Activated CD4-positive, alpha-beta T cell treated with anti-CD3 and anti-CD28 coated beads for 36 hours (primary cell): ENCODE results near the gene TMEM250. TPM values are rescaled to one million over a fixed set of nuclear protein-coding genes. Genes with fewer than 3 reads are reported as not detected.
A peak's percentile ranks its signal among the peaks of the same experiment; 100 is the strongest.

Experiments
- ATAC-seq: fragments of 200-7000 bp; cut with Tn5 transposase; one replicate; pipeline ENCODE4 v1.10.0; 2021; ENCODE audit warnings: mild to moderate bottlenecking, moderate library complexity
- CTCF ChIA-PET: fragments of 350-600 bp; sonication (Branson Sonifier 250); formaldehyde crosslinking; loops from one replicate; lab custom pipeline; 2021; ENCODE audit warnings: antibody characterized with exemption; lab: Charles Lee
- POLR2A ChIA-PET: fragments of 350-600 bp; sonication (Branson Sonifier 250); formaldehyde crosslinking; loops from one replicate; lab custom pipeline; 2021; ENCODE audit warnings: antibody characterized with exemption, inconsistent platforms; lab: Charles Lee
- DNase-seq: peaks from one replicate; pipeline ENCODE4 v3.0.0-alpha.2; 2020
- H3K27ac Mint-ChIP-seq: one replicate; pipeline ENCODE4 v1.8.0; 2021; ENCODE audit warnings: mixed read lengths
- H3K27me3 Mint-ChIP-seq: one replicate; pipeline ENCODE4 v1.8.0; 2021; ENCODE audit warnings: mixed read lengths
- H3K36me3 Mint-ChIP-seq: one replicate; pipeline ENCODE4 v1.8.0; 2021; ENCODE audit warnings: low read depth, mixed read lengths
- H3K4me1 Mint-ChIP-seq: one replicate; pipeline ENCODE4 v1.8.0; 2021; ENCODE audit warnings: mixed read lengths
- H3K4me3 Mint-ChIP-seq: one replicate; pipeline ENCODE4 v1.8.0; 2021; ENCODE audit warnings: mild to moderate bottlenecking, moderate library complexity, mixed read lengths
- H3K9me3 Mint-ChIP-seq: one replicate; pipeline ENCODE4 v1.8.0; 2021; ENCODE audit warnings: low read depth, mixed read lengths
- intact Hi-C, 2 experiments: fragments of 100-400 bp; cut with DNase I in 1 of 2; cut with micrococcal nuclease in 1 of 2; formaldehyde crosslinking; loops; one replicate each; pipeline versions ENCODE4 v1.14.2 to v1.15.1; 2022 to 2024; cut with DNase I, micrococcal nuclease
- total RNA-seq, 2 experiments: library from RNA; stranded (reverse); gene quantifications; one replicate each; pipeline ENCODE4 v1.2.3, GENCODE V29; 2021

TMEM250 gene
- total RNA-seq, 2 experiments from 2014 or later = 25.4 to 28.8 TPM

GRCh38 chr9:136146126-136147037, 27.7 kb upstream of the TMEM250 start:
- H3K36me3 Mint-ChIP-seq = no peaks in the 10 kb centered on the region
- no peak overlapping the region for H3K4me3 Mint-ChIP-seq
- ChIA-PET POLR2A (no interaction called here), CTCF (interaction anchor here (0.9 kb wide), 1 partner anchor 525 kb away, joined by 4 read pairs; no protein-coding TSS in a partner anchor)
- ATAC-seq (no peak), DNase-seq (no peak)
- no peaks in the 10 kb centered on the region for H3K9me3 Mint-ChIP-seq
- no peaks in the 10 kb centered on the region for H3K4me1 Mint-ChIP-seq
- H3K27me3 Mint-ChIP-seq = peaks cover 4% of the 10 kb centered on the region
- intact Hi-C loops = no loop called here
- H3K27ac Mint-ChIP-seq = no peak overlapping the region

- ChIA-PET POLR2A (interaction anchor here (0.6 kb wide), 1 partner anchor 22 kb away, joined by 3 read pairs; no protein-coding TSS in a partner anchor), CTCF (no interaction called here)
- intact Hi-C loops = no loop called here
- Mint-ChIP-seq H3K36me3 (no peaks in the 10 kb centered on the region), H3K4me3 (no peak overlapping the region), H3K9me3 (no peaks in the 10 kb centered on the region), H3K4me1 (no peaks in the 10 kb centered on the region), H3K27ac (no peak overlapping the region), H3K27me3 (peaks cover 4% of the 10 kb centered on the region)
- DNase-seq (no peak), ATAC-seq (no peak)
These were observed 26.9 kb upstream of the TMEM250 start for GRCh38 chr9:136145580-136145979.

GRCh38 chr9:136144450-136144849, 25.8 kb upstream of the TMEM250 start:
- CTCF ChIA-PET = no interaction called here
- H3K4me1 Mint-ChIP-seq = no peaks in the 10 kb centered on the region
- intact Hi-C loops = no loop called here
- POLR2A ChIA-PET = no interaction called here
- no peak for DNase-seq
- H3K27me3 Mint-ChIP-seq = peaks cover 4% of the 10 kb centered on the region
- no peaks in the 10 kb centered on the region for H3K36me3 Mint-ChIP-seq
- no peak overlapping the region for H3K4me3 Mint-ChIP-seq
- ATAC-seq = no peak
- H3K9me3 Mint-ChIP-seq = no peaks in the 10 kb centered on the region
- H3K27ac Mint-ChIP-seq = no peak overlapping the region

- ATAC-seq (no peak), DNase-seq (peak; percentile 43)
- no peaks in the 10 kb centered on the region for H3K9me3 Mint-ChIP-seq
- H3K27me3 Mint-ChIP-seq = peaks cover 6% of the 10 kb centered on the region
- no peak overlapping the region for H3K4me3 Mint-ChIP-seq
- H3K36me3 Mint-ChIP-seq = no peaks in the 10 kb centered on the region
- H3K4me1 Mint-ChIP-seq = no peaks in the 10 kb centered on the region
- ChIA-PET CTCF (no interaction called here), POLR2A (no interaction called here)
- intact Hi-C loops = no loop called here
- H3K27ac Mint-ChIP-seq = no peak overlapping the region
These were observed 24.7 kb upstream of the TMEM250 start for GRCh38 chr9:136143215-136144001.

GRCh38 chr9:136142859-136143214, 24.2 kb upstream of the TMEM250 start:
- POLR2A ChIA-PET = no interaction called here
- no peaks in the 10 kb centered on the region for H3K36me3 Mint-ChIP-seq
- intact Hi-C loops = no loop called here
- CTCF ChIA-PET = no interaction called here
- DNase-seq (no peak), ATAC-seq (no peak)
- no peaks in the 10 kb centered on the region for H3K4me1 Mint-ChIP-seq
- no peak overlapping the region for H3K4me3 Mint-ChIP-seq
- H3K27me3 Mint-ChIP-seq = peaks cover 6% of the 10 kb centered on the region
- H3K9me3 Mint-ChIP-seq = no peaks in the 10 kb centered on the region
- no peak overlapping the region for H3K27ac Mint-ChIP-seq

GRCh38 chr9:136142414-136142796, 23.7 kb upstream of the TMEM250 start:
- CTCF ChIA-PET = no interaction called here

GRCh38 chr9:136141682-136142413, 23.2 kb upstream of the TMEM250 start:
- no peaks in the 10 kb centered on the region for H3K9me3 Mint-ChIP-seq
- no peaks in the 10 kb centered on the region for H3K4me1 Mint-ChIP-seq
- no peak for DNase-seq
- H3K27me3 Mint-ChIP-seq = peaks cover 6% of the 10 kb centered on the region
- CTCF ChIA-PET = interaction anchor here (0.8 kb wide), 1 partner anchor 141 kb away, joined by 3 read pairs; no protein-coding TSS in a partner anchor
- intact Hi-C loops = no loop called here
- POLR2A ChIA-PET = no interaction called here
- no peak overlapping the region for H3K27ac Mint-ChIP-seq
- H3K4me3 Mint-ChIP-seq = no peak overlapping the region
- no peak for ATAC-seq
- H3K36me3 Mint-ChIP-seq = no peaks in the 10 kb centered on the region

More at GRCh38 chr9:136142414-136142796, 23.7 kb upstream of the TMEM250 start:
- Mint-ChIP-seq H3K4me1 (no peaks in the 10 kb centered on the region), H3K4me3 (no peak overlapping the region), H3K27ac (no peak overlapping the region), H3K27me3 (peaks cover 6% of the 10 kb centered on the region), H3K36me3 (no peaks in the 10 kb centered on the region), H3K9me3 (no peaks in the 10 kb centered on the region)
- DNase-seq (no peak), ATAC-seq (no peak)
- POLR2A ChIA-PET = no interaction called here
- intact Hi-C loops = no loop called here

GRCh38 chr9:136140966-136141365, 22.3 kb upstream of the TMEM250 start:
- Mint-ChIP-seq H3K27me3 (peaks cover 2% of the 10 kb centered on the region), H3K4me3 (no peak overlapping the region), H3K9me3 (no peaks in the 10 kb centered on the region), H3K4me1 (no peaks in the 10 kb centered on the region), H3K27ac (no peak overlapping the region), H3K36me3 (no peaks in the 10 kb centered on the region)
- intact Hi-C loops = no loop called here
- POLR2A ChIA-PET = no interaction called here
- DNase-seq (no peak), ATAC-seq (no peak)
- CTCF ChIA-PET = interaction anchor here (0.8 kb wide), 1 partner anchor 142 kb away, joined by 3 read pairs; no protein-coding TSS in a partner anchor

GRCh38 chr9:136140046-136140445, 21.4 kb upstream of the TMEM250 start:
- intact Hi-C loops = no loop called here
- DNase-seq (no peak), ATAC-seq (no peak)
- Mint-ChIP-seq H3K27ac (no peak overlapping the region), H3K4me1 (no peaks in the 10 kb centered on the region), H3K27me3 (peaks cover 2% of the 10 kb centered on the region), H3K9me3 (no peaks in the 10 kb centered on the region), H3K36me3 (no peaks in the 10 kb centered on the region), H3K4me3 (no peak overlapping the region)
- ChIA-PET CTCF (interaction anchor here (0.7 kb wide), 1 partner anchor 143 kb away, joined by 3 read pairs; no protein-coding TSS in a partner anchor), POLR2A (no interaction called here)

GRCh38 chr9:136138566-136138965, 19.9 kb upstream of the TMEM250 start:
- Mint-ChIP-seq H3K4me3 (no peak overlapping the region), H3K36me3 (no peaks in the 10 kb centered on the region), H3K27ac (no peak overlapping the region), H3K27me3 (peaks cover 10% of the 10 kb centered on the region), H3K9me3 (no peaks in the 10 kb centered on the region), H3K4me1 (peaks cover 1% of the 10 kb centered on the region)
- ChIA-PET CTCF (interaction anchor here (0.6 to 1.2 kb wide), 4 partner anchors 149 to 388 kb away, joined by 3 to 4 read pairs (median 3); no protein-coding TSS in a partner anchor), POLR2A (no interaction called here)
- intact Hi-C loops = no loop called here
- peak; percentile 79 for DNase-seq
- ATAC-seq = no peak
